ENCODE measurements around the gene RC3H2.

GRCh38 chr9:122865300-122865699, 39.9 kb downstream of the RC3H2 start:
- TF ChIP-seq, protein P1, sequence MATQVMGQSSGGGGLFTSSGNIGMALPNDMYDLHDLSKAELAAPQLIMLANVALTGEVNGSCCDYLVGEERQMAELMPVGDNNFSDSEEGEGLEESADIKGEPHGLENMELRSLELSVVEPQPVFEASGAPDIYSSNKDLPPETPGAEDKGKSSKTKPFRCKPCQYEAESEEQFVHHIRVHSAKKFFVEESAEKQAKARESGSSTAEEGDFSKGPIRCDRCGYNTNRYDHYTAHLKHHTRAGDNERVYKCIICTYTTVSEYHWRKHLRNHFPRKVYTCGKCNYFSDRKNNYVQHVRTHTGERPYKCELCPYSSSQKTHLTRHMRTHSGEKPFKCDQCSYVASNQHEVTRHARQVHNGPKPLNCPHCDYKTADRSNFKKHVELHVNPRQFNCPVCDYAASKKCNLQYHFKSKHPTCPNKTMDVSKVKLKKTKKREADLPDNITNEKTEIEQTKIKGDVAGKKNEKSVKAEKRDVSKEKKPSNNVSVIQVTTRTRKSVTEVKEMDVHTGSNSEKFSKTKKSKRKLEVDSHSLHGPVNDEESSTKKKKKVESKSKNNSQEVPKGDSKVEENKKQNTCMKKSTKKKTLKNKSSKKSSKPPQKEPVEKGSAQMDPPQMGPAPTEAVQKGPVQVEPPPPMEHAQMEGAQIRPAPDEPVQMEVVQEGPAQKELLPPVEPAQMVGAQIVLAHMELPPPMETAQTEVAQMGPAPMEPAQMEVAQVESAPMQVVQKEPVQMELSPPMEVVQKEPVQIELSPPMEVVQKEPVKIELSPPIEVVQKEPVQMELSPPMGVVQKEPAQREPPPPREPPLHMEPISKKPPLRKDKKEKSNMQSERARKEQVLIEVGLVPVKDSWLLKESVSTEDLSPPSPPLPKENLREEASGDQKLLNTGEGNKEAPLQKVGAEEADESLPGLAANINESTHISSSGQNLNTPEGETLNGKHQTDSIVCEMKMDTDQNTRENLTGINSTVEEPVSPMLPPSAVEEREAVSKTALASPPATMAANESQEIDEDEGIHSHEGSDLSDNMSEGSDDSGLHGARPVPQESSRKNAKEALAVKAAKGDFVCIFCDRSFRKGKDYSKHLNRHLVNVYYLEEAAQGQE (IDR thresholded peaks at IDR 0.05) = no peak
- TF ChIP-seq GABPA (IDR thresholded peaks at IDR 0.05 in 1 of 2, conservative IDR thresholded peaks at IDR 0.05 in 1 of 2) (no peak), TAF1 (conservative IDR thresholded peaks at IDR 0.05) (no peak), NR2F2 (IDR thresholded peaks at IDR 0.05) (no peak), YY1 (IDR thresholded peaks at IDR 0.05) (no peak), RAD21 (IDR thresholded peaks at IDR 0.05) (no peak), JUND (IDR thresholded peaks at IDR 0.05) (no peak), EGR1 (IDR thresholded peaks at IDR 0.05; ENCODE audit: low read depth in 2 of 2) (no peak), SP1 (IDR thresholded peaks at IDR 0.05) (no peak)
- TF ChIP-seq, protein P2, sequence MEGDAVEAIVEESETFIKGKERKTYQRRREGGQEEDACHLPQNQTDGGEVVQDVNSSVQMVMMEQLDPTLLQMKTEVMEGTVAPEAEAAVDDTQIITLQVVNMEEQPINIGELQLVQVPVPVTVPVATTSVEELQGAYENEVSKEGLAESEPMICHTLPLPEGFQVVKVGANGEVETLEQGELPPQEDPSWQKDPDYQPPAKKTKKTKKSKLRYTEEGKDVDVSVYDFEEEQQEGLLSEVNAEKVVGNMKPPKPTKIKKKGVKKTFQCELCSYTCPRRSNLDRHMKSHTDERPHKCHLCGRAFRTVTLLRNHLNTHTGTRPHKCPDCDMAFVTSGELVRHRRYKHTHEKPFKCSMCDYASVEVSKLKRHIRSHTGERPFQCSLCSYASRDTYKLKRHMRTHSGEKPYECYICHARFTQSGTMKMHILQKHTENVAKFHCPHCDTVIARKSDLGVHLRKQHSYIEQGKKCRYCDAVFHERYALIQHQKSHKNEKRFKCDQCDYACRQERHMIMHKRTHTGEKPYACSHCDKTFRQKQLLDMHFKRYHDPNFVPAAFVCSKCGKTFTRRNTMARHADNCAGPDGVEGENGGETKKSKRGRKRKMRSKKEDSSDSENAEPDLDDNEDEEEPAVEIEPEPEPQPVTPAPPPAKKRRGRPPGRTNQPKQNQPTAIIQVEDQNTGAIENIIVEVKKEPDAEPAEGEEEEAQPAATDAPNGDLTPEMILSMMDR (IDR thresholded peaks at IDR 0.05; ENCODE audit: low read depth, low read length, missing input control) = no peak
- TF ChIP-seq, protein P3, sequence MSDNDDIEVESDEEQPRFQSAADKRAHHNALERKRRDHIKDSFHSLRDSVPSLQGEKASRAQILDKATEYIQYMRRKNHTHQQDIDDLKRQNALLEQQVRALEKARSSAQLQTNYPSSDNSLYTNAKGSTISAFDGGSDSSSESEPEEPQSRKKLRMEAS (IDR thresholded peaks at IDR 0.05) = no peak

Measured in liver (tissue), 3 donors.